Measurements from ENCODE around the gene CHID1.

Gene CHID1

DNA sequence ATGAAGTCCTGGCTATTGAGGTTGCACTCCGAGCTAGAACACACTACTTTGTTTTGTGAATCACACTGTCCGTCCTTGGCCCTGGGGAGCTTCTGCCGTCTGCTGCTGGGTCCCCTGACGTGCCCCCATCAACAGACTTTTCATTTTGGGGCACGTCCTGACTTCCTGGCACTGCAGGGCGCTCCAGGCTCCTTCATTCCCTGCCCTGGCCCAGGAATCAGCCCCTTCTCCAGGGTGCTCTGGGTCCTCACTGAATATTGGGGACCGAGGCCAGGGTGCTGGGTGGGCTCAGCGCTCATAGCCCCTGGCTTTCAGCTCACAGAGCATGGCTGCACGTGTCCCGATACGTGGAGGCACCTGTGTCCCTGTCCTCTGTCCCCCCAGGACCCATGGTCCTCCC is 45.7 kb downstream of the CHID1 start:
- Histone ChIP-seq H4K20me1 (ENCODE audit: low read depth, low read length) (no peaks in the 10 kb centered on the region), H2AFZ (ENCODE audit: low read depth, low read length, severe bottlenecking) (no peak overlapping the region), H3K4me2 (ENCODE audit: low read depth, low read length, poor library complexity, severe bottlenecking) (no peak overlapping the region), H3K27ac (ENCODE audit: low read depth, low read length) (no peak overlapping the region), H3K27me3 (ENCODE audit: low read length) (no peaks in the 10 kb centered on the region), H3F3A (ENCODE audit: insufficient read depth) (no peaks in the 10 kb centered on the region), H3K9me2 (replicated peaks; ENCODE audit: insufficient read depth, low read length) (no peaks in the 10 kb centered on the region), H3K36me3 (ENCODE audit: low read length) (no peaks in the 10 kb centered on the region), H3K9ac (ENCODE audit: low read length) (no peak overlapping the region), H3K9me3 (ENCODE audit: insufficient read depth, low read length) (no peaks in the 10 kb centered on the region), H3K79me2 (ENCODE audit: insufficient read depth, low read length) (no peaks in the 10 kb centered on the region), H3K4me3 (ENCODE audit: insufficient read depth, low read length, poor library complexity, severe bottlenecking) (no peak overlapping the region)
- TF ChIP-seq EZH2phosphoT487 (conservative IDR thresholded peaks at IDR 0.05; ENCODE audit: low read length) (no peak), CTCF (IDR thresholded peaks at IDR 0.05; ENCODE audit: insufficient read depth, low read length, poor library complexity, severe bottlenecking) (no peak)

DNA sequence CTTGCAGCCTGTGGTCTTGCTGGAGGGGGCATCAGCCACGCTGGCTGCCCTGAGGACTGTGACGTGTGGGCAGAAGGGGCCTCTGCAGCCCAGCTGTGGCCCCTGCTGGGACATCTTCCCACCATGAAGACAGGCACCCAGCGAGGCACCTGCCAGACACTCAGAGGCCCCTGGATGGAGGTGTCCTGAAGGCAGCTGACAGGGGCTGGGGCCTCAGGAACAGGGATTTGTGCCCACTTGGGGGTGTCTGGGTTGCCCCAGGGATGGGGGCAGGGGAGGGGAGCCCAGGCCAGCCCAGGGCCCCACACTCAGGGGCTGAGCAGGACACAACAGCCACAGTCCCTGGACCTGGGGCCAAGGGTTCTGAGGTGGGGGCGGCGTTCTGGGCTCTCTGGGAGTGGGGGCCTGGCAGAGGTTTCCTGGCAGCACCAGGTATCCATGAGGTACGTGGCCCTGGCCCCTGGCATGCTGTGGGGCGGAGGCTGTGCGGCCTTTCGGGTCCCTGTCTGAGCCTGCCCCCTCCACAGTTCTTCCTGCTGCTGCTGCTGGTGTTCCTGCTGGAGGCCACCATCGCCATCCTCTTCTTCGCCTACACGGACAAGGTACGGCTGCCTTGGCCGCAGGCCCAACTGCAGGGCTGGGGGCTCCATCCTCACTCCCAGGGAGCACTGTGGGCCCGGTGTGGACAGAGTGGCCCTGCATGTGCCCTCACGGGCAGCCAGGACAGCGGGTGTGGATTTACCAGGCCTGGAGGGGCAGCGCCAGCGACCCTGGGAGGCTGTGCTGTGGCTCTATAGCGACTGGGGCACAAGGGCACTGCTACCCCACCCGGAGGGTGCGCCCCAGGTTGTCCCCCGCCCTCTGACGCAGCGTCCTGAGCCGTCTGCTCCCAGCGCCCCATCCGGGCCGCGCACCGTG is 46.4 kb downstream of the CHID1 start:
- TF ChIP-seq EZH2phosphoT487 (conservative IDR thresholded peaks at IDR 0.05; ENCODE audit: low read length) (no peak), CTCF (IDR thresholded peaks at IDR 0.05; ENCODE audit: insufficient read depth, low read length, poor library complexity, severe bottlenecking) (no peak)
- no peaks in the 10 kb centered on the region for H3K9me2 ChIP-seq (replicated peaks; ENCODE audit: insufficient read depth, low read length)
- no peak overlapping the region for H3K9ac ChIP-seq (ENCODE audit: low read length)
- H3K27me3 ChIP-seq (ENCODE audit: low read length), result no peaks in the 10 kb centered on the region
- H3K4me3 ChIP-seq (ENCODE audit: insufficient read depth, low read length, poor library complexity, severe bottlenecking), result no peak overlapping the region
- H3K9me3 ChIP-seq (ENCODE audit: insufficient read depth, low read length), result no peaks in the 10 kb centered on the region
- H2AFZ ChIP-seq (ENCODE audit: low read depth, low read length, severe bottlenecking), result no peak overlapping the region
- no peak overlapping the region for H3K27ac ChIP-seq (ENCODE audit: low read depth, low read length)
- H4K20me1 ChIP-seq (ENCODE audit: low read depth, low read length), result no peaks in the 10 kb centered on the region
- H3K36me3 ChIP-seq (ENCODE audit: low read length), result no peaks in the 10 kb centered on the region
- H3K4me2 ChIP-seq (ENCODE audit: low read depth, low read length, poor library complexity, severe bottlenecking), result no peak overlapping the region
- H3K79me2 ChIP-seq (ENCODE audit: insufficient read depth, low read length), result no peaks in the 10 kb centered on the region
- no peaks in the 10 kb centered on the region for H3F3A ChIP-seq (ENCODE audit: insufficient read depth)

DNA sequence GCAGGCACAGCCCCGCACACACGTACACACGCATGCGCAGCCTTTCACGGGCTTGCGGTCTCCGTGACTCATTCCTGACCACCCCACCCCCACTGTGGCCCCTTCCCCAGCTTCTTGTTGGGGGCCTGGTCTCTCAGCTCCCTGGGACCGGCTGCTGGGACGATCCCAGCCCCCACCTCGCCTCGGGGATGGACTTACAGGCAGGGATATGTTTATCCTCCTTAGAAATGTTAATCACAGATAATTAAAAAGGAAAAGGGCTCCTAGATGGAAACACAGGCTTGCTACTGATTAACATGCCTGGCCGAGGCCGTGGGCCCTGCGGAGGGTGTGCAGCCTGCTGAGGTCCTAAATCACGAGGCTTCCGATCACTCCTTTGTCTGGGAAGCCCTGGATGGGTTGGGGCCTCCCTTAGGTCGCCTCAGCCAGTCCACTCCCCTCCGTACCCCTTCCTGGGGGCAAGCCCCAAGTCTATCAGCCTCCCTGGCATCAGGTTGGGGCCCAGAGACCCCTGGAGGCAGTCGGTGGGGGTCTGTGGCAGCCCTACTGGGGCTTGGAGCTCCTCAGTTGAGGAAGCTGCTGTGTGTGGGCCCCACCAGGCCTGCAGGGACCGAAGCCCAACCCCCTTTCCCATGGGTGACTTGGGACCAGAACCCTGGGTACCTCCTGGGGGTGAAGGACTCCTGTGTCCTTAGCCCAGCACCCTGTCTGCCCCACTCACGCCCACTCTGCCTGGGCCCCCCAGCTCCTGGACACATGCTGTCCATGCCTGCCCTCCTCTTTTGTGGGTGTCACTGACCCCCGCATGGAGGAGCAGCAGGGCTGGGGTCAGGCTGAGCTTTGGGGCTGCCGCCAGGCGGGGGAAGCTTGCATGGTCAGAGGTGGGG is 47.3 kb downstream of the CHID1 start:
- Histone ChIP-seq H2AFZ (ENCODE audit: low read depth, low read length, severe bottlenecking) (no peak overlapping the region), H3F3A (ENCODE audit: insufficient read depth) (no peaks in the 10 kb centered on the region), H4K20me1 (ENCODE audit: low read depth, low read length) (no peaks in the 10 kb centered on the region), H3K9me3 (ENCODE audit: insufficient read depth, low read length) (no peaks in the 10 kb centered on the region), H3K36me3 (ENCODE audit: low read length) (no peaks in the 10 kb centered on the region), H3K9ac (ENCODE audit: low read length) (no peak overlapping the region), H3K79me2 (ENCODE audit: insufficient read depth, low read length) (no peaks in the 10 kb centered on the region), H3K9me2 (replicated peaks; ENCODE audit: insufficient read depth, low read length) (no peaks in the 10 kb centered on the region), H3K27ac (ENCODE audit: low read depth, low read length) (no peak overlapping the region), H3K4me2 (ENCODE audit: low read depth, low read length, poor library complexity, severe bottlenecking) (no peak overlapping the region), H3K27me3 (ENCODE audit: low read length) (no peaks in the 10 kb centered on the region), H3K4me3 (ENCODE audit: insufficient read depth, low read length, poor library complexity, severe bottlenecking) (no peak overlapping the region)
- TF ChIP-seq EZH2phosphoT487 (conservative IDR thresholded peaks at IDR 0.05; ENCODE audit: low read length) (no peak), CTCF (IDR thresholded peaks at IDR 0.05; ENCODE audit: insufficient read depth, low read length, poor library complexity, severe bottlenecking) (no peak)
